ENCODE measurements around the gene TSPAN3.

DNA sequence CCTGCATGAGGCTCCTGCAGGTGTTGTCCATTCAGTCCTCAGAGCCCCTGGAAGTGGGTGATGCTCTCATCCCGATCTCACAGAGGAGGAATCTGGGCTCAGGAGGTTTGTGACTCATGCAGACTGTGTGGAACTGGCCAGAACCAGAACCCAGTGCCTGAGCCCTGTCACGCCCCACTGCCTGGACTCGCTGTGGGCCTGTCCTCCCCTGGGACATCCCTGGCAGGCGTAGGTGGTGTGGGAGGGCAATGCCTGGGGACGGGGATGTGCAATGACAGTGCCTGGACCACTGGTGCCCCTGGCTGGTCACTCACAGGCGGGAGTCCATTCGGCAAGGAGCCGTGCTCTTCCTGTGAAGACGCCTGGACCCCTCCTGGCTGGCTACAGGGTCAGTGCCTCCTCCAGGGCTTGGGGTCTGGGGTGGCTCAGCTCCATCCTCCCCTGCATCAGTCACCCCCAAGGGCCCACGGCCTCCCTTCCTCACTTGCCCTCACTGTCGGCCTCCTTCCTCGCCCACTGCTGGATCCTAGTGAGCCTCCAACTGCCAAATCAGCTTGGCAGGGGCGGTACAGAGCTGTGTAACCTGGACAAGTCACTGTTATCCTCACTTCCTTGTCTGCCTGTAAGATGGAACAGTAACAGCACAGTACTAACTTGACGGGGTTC, 61.1 kb downstream of the TSPAN3 start:
- TF ChIP-seq, protein P1, sequence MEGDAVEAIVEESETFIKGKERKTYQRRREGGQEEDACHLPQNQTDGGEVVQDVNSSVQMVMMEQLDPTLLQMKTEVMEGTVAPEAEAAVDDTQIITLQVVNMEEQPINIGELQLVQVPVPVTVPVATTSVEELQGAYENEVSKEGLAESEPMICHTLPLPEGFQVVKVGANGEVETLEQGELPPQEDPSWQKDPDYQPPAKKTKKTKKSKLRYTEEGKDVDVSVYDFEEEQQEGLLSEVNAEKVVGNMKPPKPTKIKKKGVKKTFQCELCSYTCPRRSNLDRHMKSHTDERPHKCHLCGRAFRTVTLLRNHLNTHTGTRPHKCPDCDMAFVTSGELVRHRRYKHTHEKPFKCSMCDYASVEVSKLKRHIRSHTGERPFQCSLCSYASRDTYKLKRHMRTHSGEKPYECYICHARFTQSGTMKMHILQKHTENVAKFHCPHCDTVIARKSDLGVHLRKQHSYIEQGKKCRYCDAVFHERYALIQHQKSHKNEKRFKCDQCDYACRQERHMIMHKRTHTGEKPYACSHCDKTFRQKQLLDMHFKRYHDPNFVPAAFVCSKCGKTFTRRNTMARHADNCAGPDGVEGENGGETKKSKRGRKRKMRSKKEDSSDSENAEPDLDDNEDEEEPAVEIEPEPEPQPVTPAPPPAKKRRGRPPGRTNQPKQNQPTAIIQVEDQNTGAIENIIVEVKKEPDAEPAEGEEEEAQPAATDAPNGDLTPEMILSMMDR (IDR thresholded peaks at IDR 0.05): no peak
- no peak for TF ChIP-seq POLR2A (IDR thresholded peaks at IDR 0.05)

Measured in breast epithelium (tissue), 3 donors.